Fibroblast of lung (primary cell): ENCODE data around the gene ADGRE1.

Experiments used
- EZH2 ChIP-seq: IDR thresholded peaks from 2 replicates; pipeline ENCODE4 v1.5.1; 2012; ENCODE audit warnings: low read length, control low read depth, mild to moderate bottlenecking; ENCODE audit errors: missing control alignments
- TF ChIP-seq, protein P1 (sequence below), 2 donors: IDR thresholded peaks in 1 of 2; conservative IDR thresholded peaks in 1 of 2; 1 replicate in 1 of 2; 2 replicates in 1 of 2; pipeline ENCODE4 v1.5.1; 2011 to 2012; ENCODE audit warnings: low read length in 2 of 2, control low read depth in 1 of 2, inconsistent platforms in 1 of 2, low read depth in 1 of 2, mild to moderate bottlenecking in 1 of 2

DNA sequence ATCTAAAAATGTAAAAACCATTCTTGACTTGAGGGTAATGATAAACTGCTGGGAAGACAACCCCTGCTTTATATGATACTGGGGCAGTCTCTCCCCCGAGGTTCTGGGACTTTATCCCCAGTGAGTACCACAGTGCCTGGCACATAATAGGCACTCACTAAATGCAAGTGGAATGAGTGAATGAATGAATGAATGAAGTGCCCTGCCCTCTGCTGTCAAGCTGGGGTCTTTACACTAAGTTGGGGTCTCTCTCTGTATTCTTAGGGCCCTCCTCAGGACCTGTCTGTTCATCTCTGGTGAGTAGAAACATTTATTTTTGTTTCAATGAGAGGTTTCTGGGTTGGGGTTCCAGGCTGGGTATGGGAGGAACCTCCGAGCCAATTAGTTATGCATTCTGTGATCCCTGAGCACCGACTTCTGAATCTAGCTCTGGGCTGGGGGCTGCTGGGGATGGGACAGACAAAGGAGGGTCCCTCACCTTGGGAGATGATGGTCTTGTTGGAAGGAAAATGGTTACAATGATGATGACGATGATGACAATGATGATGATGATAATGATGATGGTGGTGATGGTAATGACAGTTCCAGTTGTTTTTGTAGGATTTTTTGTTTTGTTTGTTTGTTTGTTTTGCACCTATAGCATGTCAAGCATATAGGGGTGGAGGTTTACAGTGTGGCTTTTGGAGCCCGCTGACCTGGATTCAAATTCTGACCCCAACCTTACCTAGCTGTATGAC is 44.3 kb upstream of the ADGRE1 start:
- TF ChIP-seq, protein P1, sequence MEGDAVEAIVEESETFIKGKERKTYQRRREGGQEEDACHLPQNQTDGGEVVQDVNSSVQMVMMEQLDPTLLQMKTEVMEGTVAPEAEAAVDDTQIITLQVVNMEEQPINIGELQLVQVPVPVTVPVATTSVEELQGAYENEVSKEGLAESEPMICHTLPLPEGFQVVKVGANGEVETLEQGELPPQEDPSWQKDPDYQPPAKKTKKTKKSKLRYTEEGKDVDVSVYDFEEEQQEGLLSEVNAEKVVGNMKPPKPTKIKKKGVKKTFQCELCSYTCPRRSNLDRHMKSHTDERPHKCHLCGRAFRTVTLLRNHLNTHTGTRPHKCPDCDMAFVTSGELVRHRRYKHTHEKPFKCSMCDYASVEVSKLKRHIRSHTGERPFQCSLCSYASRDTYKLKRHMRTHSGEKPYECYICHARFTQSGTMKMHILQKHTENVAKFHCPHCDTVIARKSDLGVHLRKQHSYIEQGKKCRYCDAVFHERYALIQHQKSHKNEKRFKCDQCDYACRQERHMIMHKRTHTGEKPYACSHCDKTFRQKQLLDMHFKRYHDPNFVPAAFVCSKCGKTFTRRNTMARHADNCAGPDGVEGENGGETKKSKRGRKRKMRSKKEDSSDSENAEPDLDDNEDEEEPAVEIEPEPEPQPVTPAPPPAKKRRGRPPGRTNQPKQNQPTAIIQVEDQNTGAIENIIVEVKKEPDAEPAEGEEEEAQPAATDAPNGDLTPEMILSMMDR (conservative IDR thresholded peaks at IDR 0.05 in 1 of 2, IDR thresholded peaks at IDR 0.05 in 1 of 2; ENCODE audit: low read depth in 1 of 2, low read length in 2 of 2) = no peak
- no peak for TF ChIP-seq EZH2
